Inflammatory macrophage treated with lipopolysaccharide for 4 hours (primary cell): ENCODE measurements around the gene DOHH.
"Not testable (repeated sequence)": the region's sequence is repeated elsewhere in the genome, so short reads cannot be mapped to it uniquely, and the experiment has no call there.

ENCODE experiments used
- DNase-seq: peaks from one replicate; pipeline ENCODE4 v3.0.0-alpha.2; 2020

The DOHH gene

DNA sequence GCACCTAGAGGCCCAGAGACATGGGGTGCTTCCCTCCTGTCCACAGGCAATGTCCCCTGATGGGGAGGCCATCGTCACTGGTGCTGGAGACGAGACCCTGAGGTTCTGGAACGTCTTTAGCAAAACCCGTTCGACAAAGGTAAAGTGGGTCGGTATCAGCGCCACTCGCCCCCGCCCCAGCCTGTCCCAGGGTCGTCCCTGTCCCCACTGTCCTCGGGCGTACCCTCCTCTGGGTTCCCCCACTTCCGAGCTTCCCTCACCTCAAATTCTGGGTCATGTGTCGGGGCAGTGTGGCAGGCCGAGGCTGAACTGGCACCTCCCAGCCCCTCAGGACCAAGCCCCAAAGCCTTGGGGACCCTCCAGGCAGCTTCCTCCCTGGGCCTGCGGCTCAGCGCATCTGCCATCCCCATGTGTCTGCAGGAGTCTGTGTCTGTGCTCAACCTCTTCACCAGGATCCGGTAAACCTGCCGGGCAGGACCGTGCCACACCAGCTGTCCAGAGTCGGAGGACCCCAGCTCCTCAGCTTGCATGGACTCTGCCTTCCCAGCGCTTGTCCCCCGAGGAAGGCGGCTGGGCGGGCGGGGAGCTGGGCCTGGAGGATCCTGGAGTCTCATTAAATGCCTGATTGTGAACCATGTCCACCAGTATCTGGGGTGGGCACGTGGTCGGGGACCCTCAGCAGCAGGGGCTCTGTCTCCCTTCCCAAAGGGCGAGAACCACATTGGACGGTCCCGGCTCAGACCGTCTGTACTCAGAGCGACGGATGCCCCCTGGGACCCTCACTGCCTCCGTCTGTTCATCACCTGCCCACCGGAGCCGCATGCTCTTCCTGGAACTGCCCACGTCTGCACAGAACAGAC lies 34.1 kb upstream of the DOHH start:
- no peak for DNase-seq

DNA sequence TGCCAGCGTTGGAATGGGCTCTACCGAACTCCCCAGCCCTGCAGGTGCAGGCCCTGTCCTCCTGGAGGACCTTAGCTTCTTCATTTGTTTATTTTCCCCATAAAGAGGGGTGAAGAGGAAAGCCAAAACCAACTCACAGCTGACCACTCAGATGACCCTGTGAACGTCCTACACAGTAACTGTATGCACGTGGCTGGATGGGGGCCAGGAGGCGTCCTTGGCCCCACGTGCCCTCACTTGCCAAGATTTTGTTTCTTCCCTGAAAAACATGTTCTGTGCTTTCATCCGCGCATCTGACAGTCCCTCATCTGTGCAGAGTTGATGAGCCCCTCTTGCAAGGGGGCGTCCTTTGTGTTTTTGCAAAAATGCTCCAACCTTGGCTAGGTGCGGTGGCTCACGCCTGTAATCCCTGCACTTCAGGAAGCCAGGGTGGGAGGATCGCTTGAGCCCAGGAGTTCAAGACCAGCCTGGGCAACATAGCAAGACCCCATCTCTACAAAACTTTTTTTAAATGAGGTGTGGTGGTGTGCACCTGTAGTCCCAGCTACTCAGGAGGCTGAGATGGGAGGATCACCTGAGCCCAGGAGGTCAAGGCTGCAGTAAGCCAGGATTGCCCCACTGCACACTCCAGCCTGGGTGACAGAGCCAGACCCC lies 33.2 kb upstream of the DOHH start:
- DNase-seq: no peak

DNA sequence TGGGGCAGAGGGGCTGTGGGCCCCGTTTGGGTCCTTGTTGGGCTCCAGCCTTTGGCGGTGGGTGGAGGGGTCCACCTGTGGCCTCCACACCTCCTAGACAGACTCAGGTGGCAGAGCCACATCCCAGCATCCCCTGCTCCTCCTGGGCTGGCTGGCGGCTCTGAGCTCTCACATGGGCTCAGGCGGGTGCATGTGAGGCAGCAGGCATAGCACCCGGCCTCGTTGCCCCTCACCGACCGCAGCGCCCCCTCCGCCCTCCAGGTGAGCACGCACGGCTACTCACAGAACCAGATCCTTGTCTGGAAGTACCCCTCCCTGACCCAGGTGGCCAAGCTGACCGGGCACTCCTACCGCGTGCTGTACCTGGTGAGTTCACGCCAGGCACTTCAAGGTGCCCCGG lies 32.6 kb upstream of the DOHH start:
- no peak for DNase-seq

GRCh38 chr19:3532154-3532786 lies 31.8 kb upstream of the DOHH start:
- no peak for DNase-seq

- DNase-seq: no peak
Measured at GRCh38 chr19:3531716-3532115, 31.2 kb upstream of the DOHH start.

- no peak for DNase-seq
Measured at GRCh38 chr19:3530389-3530788, 29.9 kb upstream of the DOHH start.

GRCh38 chr19:3529299-3529698 lies 28.8 kb upstream of the DOHH start:
- not testable (repeated sequence) for DNase-seq

DNA sequence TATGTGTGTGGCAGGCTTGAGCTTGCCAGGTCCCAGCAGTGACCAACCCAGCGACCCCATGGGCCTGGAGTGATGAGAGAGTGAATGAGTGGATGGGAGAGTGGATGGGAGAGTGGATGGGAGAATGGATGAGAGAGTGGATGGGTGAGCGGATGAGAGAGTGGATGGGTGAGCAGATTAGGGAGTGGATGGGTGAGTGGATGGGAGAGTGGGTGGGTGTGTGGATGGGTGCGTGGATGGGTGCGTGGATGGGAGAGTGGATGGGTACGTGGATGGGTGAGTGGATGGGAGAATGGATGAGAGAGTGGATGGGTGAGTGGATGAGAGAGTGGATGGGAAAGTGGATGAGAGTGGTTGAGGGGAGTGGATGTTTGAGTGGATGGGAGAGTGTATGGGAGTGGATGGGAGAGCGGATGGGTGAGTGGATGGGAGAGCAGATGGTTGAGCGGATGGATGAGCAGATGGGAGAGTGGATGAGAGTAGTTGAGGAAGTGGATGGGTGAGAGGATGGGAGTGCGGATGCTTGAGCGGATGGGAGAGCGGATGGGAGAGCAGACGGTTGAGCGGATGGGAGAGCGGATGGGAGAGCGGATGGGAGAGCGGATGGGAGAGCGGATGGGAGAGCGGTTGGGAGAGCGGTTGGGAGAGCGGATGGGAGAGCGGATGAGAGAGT lies 28.2 kb upstream of the DOHH start:
- DNase-seq: no peak

GRCh38 chr19:3528080-3528479 lies 27.6 kb upstream of the DOHH start:
- no peak for DNase-seq

- no peak for DNase-seq
Measured at GRCh38 chr19:3527238-3527910, 26.9 kb upstream of the DOHH start.

GRCh38 chr19:3526507-3527237 lies 26.2 kb upstream of the DOHH start:
- DNase-seq: no peak

DNA sequence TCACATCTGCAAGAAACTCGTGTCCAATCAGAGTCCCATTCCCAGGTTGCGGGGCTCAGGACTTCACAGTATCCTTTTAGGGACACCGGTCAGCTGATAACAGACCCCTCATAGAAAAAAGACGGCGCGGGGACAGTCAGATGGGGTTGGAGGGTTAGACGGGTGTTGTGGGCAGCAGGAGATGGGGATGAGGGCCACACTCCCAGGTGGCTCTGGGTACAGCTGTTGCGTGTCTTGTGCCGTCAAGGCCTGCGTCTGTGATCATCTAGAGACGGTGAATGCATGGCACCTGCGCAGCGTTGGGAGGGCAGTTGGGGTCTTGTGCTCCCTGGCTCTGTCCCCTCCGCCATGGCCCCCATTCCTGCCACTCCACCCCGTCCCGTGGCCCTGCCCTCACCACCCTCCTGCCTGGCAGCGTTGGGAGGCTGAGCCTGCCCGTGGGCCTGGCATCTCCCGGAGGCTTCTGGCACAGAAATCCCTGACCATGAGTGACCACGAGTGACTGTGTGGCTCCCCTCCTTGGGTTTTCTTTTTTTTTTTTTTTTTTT lies 24.5 kb upstream of the DOHH start:
- no peak for DNase-seq

DNA sequence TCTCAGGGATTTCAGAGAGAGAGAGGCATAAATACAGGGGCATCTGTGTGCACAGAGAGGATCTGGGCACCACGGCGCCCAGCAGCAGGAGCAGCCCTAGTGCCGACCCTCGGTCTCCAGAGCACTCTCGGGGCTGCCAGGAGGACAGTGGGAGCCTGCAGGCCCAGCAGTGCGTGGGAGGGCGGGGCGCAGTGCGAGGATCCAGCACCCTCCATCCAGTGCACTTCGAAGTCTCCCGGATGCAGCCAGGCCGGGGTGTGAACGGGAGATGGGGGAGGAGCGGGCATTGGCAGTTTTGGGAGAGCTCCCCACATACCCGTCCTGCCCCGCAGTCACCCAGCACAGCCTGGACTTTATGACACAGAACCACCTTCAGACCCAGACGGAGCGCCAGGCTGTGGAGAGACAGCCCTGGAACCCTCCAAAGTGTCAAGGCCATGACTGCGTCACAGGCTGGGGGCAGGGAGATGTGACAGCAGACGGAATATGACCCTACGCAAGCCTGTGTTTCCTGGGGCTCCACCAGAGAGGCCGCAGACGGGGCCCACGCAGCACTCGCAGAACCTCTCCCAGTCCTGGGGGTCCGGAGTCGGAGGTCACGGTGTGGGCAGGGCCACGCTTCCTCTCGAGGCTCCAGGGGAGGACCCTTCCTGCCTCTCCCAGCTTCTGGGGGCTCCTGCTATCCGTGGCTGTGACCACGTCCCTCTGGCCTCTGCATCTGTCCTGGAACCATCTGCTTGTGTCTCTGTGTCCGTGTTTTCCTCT lies 23.8 kb upstream of the DOHH start:
- no peak for DNase-seq

GRCh38 chr19:3523361-3524077 lies 23.0 kb upstream of the DOHH start:
- no peak for DNase-seq

DNA sequence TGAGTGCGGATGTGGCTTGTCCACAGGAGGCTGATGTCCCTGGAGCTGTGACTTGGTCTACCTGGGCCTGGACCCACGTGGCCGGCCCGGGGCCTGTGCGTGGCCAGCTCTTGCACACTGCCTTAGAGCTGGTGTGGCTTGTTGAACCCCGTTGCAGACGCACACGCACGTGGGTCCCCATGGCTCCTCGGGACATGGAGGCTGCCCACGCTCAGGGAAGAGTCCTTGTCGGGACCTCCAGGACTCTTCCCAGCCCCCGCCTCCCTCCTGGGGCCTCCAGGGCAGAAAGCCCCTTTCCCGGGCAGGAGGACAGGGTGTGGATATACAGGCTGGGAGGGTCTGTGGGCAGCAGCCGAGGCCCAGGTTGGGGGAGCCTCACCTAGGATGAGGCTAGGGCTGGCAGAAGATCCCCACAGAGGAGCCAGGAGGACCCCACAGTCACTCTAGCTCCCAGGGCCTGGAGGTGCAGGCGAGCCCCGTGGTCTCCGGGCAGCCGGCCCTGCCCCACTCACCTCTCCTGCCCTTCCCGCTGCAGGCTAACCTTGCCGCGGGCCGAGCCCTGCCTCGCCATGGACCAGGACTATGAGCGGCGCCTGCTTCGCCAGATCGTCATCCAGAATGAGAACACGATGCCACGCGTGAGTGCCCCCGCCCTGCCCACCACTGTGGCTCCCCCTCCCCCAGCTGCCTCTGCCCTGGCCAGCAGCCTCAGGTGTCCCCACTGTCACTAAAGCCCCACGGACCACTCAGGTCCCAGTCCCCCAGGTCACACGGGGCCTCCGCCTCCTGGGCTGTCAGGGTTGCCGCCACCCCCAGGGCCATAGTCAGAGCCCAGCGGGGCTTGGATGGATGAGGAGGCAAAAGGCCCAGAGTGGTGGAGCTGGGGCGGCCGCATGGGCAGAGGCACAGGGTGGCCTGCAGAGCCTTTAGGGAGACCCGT lies 22.2 kb upstream of the DOHH start:
- DNase-seq: no peak

DNA sequence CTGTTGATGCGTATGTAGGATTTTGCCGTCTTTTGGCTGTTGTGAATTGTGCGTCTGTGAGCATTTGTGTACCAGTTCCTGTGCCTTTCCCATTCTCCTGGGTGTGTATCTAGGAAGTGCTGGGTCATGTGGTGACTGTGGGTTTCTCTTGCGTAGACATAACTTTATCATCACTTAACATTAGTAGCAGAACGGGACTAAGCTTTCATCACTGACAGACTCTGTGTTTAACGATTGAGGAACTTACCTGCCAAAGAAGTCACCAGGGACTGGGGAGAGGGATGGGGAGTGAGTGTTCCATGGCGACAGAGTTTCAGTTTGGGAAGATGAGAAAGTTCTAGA lies 20.6 kb upstream of the DOHH start:
- no peak for DNase-seq

GRCh38 chr19:3520166-3521103 lies 20.0 kb upstream of the DOHH start:
- no peak for DNase-seq

GRCh38 chr19:3519126-3519525 lies 18.7 kb upstream of the DOHH start:
- DNase-seq: no peak
